Dermis microvascular lymphatic vessel endothelial cell (primary cell): ENCODE data around the gene RPL31. TPM values are rescaled to one million over a fixed set of nuclear protein-coding genes. Genes with fewer than 3 reads are reported as not detected.

Source experiments
- DNase-seq, 2 donors: peaks; one replicate each; pipeline versions ENCODE4 v3.0.0 to v3.0.0-alpha.2; 2010; ENCODE audit warnings: low read depth in 2 of 2
- total RNA-seq: library from RNA; depleted of rRNA; stranded (reverse); fragments of >200 nt; gene quantifications from 2 replicates; pipeline ENCODE4 v1.2.1, GENCODE V29; 2014

The RPL31 gene
- total RNA-seq, 1 donor from 2014 or later = 902 TPM

DNA sequence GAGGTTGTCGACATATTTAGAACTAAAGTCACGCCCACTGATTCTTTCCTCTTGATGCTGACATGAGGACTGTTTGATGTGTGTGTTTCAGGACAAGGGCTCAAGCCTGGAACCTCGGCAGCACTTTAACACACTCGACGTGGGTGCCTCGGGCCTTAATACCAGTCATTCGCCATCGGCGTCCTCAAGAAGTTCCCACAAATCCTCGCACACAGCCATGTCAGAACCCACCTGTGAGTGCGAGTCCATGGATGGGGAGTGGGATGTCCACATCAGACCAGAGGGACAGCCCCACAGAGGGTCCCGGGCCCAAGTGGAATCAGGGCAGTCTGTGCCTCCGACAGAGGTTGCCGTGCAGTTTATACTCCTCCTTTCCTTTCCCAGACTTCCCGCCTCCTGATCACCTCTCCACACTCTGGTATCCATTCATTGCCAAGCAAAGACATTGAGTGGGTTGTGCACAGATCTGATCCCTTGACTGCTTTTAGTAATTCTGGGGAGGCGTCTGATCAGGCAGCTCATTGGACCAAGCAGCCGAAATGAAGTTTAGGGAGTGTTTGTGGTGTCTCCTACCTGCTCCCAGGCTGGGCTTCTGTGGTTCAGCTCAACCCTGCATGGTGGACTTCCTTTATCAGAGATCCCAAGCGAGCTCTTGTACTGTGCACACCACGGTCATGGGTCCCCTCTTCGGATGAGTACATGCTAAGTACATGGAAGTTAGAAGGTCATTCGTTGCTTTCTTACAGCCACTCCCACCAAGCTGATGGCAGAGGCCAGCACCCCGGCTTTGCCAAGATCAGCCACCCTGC is 27.2 kb upstream of the RPL31 start:
- DNase-seq = no peak

DNA sequence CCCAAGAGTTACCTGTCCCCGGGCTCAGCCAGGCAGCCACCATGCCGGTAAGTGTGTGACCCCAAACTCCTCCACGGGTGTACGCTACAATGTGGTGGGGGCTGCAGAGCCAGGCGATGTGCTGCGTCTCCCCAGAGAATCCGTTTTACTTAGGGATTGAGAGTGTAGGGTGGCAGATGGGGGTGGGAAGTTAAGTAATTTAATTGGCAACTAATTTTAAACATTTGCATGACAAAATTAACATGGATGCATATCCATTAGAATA is 26.6 kb upstream of the RPL31 start:
- DNase-seq = no peak

DNA sequence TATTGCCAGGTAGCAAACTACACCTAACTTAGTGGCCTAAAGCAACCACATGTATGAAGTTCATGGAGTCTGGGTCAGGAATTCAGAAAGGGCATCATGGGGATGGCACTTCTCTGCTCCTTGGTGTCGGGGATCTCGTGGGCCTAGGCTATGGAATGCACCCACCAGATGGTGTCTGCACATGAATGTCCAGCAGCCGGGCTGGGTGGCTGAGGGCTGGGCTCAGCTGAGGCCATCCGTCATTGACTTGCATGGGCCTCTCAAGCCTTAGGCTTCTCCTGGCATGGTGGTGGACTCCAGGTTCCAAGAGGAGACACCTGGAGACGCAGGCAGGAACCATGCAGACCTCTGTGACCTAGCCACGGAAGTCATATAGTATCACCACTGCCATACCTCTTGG is 26.0 kb upstream of the RPL31 start:
- DNase-seq = no peak

DNA sequence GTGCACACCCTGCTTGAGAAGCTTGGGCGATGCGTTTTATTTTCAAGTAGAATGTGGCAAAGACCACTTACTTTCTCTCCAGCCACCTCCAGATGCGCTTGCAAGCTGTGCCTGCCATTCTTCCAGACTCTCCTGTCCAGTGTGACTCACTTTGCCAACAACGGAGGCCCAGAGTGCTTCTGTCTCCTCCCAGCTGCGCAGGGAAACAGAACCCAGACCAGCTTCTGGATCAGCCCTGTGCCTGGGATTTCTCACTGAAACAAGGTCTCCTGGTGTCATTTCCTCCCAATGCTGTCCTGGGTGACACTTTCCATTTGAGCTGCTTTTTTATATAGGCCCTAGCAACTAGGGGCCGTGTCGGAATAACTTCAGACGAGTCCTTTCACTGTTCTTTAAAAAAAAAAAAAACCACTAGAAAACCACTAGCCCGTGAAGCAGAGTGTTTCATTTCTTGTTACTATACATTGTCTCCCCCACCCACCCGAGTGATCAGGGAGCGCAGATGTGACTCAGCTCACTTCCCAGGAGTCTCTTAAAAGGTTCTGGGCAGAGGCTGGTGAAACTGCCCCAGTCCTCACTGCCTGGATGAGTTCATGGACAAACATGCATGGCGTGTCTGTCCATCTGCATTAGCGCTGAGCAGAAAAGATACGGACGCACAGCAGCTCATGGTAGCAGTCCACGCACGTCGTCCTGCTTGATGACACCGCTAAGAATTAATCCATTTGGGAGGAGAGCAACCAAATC is 25.3 kb upstream of the RPL31 start:
- no peak for DNase-seq

DNA sequence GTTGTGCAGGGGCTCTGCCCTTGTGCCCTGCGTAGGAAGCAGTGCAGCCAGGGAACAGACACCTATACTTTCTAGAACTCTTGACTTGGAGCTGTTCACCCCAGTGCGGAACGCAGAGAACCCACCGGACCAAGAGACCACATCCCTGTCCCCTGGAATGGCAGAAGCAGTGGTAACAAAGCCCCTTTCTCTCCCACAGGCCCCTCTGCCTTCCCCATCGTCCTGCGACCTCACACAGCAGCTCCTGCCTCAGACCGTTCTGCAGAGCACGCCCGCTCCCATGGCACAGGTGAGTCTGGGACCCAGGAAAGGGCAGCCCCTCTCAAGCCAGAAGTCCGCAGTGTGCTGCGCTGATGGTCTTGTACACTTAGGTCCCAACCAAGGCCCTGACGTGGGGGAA is 24.6 kb upstream of the RPL31 start:
- DNase-seq = no peak

DNA sequence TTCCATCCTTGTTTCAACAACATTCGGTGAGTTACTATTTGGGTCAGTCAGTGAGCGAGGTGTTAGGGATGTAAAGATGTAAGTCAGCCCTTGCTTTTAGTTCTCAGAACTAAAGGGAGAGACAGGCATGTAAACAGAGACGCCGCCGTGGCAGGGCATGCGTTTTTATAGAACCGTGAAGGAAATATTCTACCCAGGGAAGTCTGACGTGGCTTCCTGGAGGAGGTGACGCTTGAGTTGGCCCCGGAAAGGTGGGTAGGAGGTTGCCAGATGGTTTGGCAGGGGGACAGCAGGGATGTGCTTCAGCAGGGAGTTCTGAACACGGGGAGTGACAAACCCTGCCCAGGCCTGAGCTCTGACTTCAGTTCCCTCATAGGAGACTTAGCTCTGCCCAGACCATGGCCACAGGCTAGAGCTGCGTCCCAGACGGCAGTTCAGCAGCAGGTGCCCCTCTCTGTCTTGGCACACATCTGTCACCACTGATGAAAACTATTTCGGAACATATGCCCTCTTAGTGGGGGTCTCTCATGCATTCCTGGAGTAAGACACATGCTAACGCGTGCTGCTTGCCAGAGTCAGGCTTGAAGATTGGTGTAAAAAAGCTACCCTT is 23.4 kb upstream of the RPL31 start:
- peak; percentile 70 to 82 for DNase-seq

DNA sequence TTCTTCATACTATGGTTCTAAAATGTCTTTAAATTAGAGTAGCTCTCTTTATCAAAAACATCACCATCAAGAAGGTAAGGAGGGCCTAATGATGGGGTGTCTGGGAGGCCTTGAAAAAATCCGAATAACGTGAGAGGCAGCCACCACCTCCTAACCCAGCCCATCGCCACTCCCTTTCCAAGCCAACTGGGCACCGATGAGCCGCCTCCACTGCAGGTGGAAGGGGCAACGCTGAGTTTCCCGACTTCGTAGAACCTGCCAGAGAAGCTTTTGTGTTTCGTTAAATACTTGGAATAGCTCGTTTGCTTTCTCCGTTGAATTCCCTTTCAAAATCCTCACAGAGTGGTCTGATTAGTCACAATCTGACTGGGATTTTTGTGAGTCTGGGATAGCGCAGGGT is 22.0 kb upstream of the RPL31 start:
- no peak for DNase-seq

DNA sequence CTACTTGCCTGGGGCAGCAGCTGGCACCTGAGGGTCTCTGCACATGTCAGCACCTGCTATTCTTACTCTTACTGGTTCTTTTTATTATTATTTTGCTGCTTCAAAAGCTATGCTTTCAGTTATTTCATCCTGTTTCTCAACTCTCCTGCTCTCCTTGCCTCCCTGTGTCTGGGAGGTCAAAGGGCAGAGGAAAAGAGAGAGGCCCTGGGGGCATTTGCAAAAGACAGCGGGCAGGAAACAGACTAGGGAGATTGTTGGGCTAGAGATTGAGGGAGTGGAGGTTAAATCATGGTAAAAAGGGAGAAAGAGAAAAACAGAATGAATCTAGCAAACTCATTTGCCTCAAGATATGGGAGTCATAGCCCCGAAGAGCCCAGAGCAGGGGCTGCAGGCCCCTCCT is 21.1 kb upstream of the RPL31 start:
- DNase-seq = no peak

DNA sequence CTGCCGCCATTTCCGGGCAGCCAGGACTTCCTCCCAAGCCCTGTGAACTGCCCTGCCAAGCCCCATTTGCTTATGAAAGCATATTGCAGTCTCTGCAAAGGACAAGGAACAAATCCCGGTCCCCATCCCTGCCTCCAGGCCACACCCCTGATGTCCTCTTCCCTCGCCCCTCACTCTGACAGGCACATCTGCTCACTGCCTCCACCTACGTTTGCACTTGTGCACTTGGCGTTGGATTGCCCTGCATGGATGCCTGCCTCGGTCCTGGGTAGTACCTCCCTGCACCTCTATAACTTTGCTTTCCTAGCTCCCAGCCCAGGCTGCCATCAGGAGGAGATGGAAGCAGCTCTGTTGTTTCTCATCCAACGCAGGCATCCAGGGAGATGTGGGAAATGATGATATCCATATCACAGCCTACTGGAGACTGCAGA is 19.6 kb upstream of the RPL31 start:
- no peak for DNase-seq

DNA sequence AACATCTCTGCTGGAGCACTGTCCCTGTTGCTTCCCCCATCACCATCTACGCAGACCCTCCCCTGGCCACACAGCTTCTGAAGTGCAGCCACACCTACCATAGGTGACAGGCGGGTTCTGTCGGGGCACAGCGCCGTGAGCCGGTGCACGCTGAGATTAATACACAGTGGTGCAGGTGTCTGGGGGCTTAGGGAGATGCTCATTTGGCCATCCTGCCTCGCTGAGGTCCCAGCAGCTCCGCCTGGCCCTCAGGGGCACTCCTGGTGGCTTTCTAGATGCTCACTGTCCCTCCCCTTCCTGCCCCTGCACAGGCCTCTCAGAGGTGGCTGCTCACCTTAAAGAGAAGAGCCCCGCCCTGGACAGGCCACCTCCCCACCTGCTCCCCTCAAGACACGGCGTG is 18.9 kb upstream of the RPL31 start:
- DNase-seq = no peak

DNA sequence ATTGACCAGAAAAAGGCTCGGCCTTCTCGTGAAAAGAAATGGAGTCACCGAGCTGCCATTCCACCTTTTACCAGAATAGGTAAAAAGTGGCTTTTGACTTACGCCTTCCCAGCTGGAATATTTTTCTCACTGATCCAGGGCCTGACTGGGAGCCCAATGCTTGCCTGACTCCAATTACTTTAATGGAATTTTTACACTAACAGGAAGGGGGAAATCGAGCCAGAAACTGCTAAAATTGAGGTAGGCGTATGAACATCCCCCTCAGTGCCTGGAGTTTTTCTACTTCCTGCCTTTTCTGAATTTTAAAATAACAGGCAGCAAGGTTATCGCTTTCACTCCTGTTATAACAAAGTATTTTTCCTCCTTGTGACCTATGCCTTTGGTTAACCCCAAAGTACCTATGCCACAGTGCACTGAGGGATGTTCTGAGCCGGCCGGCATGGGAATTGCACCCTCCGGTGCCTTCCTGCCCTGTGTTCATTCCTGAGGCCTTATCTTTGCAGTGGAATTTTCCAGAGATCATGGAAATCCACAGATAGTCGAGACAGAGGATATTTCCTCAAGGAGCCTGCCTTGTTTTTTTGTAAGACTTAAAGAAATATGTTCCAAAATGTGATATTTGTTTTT is 18.3 kb upstream of the RPL31 start:
- peak; percentile 33 to 53 for DNase-seq

DNA sequence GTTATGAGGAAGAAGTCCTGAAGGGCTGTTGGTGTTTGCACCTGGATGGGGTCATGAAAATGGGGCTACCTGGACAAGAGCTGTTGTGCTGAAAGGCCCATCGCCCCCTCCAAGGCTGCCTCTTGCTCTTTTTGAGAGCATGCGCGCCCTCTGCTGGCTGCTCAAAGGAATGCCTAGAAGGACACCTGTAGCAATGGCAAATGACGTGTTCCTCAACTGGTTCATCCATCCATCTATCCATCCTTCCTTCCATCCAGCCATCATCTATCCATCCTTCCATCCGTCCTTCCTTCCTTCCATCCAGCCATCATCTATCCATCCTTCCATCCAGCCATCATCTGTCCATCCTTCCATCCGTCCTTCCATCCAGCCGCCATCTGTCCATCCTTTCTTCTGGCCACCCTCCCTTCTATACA is 17.2 kb upstream of the RPL31 start:
- DNase-seq = peak; percentile 69 to 81

DNA sequence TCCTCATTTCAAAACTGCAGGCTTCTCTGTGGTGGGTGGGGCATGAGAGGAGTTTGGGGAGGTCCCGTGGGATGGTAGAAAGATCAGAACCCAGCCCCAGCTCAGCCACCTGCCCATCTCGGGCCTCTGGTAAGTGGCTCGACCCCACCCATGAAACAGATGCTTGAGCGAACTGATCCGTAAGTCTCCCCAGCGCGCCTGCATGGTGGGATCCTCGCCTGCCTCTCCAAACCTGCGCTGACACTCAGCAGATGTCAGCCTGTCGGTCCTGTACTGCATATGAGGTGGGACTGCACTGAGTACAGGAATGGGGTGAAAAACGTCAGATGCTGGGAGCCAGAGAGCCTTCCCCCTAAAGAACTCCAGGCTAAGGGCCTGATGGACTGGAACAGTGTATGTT is 15.9 kb upstream of the RPL31 start:
- DNase-seq = no peak

DNA sequence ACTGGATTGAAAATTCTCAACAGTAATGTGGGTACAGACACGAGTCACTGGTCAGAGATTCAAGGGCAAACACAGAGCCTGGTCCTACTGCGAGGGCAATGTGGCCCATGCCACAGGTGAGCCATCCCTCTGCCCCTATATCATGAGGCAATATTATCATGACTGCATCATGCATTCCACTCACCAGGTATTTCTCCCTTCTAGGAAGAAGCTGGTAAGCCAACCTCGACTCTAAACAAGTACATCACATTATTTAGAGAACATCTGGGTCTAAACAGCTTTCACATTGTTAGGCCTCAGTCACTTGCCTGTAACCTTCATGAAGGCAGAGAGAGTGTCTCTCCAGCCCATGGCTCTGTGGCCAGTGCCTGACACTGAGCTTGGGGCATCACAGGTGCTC is 14.6 kb upstream of the RPL31 start:
- DNase-seq = no peak

DNA sequence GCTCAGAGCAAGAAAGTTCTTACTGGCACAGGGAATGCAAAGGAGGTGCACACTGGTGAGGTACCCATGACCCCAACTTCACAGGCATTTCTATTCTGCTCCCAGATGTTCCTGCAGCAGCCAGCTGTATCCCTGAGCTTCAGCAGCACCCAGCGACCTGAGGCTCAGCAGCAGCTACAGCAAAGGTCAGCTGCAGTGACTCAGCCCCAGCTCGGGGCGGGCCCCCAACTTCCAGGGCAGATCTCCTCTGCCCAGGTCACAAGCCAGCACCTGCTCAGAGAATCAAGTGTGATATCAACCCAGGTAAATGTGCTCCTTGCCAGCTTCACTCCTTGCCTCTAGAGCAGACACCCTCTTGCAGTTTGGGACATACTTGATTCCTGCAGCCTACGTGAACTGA is 14.1 kb upstream of the RPL31 start:
- DNase-seq = no peak

DNA sequence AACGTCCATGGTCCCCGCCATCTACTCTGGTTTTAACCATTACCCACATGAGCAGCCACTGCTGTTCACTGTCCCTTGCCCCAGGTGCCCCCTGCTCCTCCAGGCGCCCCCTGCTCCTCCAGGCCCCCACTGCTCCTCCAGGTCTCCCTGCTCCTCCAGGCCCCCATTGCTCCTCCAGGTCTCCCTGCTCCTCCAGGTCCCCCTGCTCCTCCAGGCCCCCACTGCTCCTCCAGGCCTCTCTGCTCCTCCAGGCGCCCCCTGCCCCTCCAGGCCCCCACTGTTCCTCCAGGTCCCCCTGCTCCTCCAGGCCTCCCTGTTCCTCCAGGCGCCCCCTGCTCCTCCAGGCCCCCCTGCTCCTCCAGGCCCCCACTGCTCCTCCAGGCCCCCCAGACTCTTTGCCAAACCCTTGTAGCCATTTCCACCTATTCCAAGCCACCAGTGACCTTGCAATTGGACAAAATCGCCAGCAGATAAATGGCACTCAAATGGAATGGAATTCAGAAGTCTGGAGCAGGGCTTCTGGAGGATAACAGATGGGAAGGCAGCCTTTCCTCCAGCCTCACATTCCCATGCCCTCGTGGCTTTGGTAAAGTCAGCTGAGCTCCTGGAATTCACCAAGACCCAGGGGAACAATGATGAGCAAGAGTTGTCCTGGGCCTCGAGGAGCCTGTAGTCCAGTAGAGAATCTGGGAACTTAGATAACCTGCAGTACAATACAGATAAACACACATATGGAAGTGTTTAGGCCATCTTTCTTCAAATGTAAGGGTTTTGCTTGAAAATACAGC is 13.3 kb upstream of the RPL31 start:
- no peak for DNase-seq

DNA sequence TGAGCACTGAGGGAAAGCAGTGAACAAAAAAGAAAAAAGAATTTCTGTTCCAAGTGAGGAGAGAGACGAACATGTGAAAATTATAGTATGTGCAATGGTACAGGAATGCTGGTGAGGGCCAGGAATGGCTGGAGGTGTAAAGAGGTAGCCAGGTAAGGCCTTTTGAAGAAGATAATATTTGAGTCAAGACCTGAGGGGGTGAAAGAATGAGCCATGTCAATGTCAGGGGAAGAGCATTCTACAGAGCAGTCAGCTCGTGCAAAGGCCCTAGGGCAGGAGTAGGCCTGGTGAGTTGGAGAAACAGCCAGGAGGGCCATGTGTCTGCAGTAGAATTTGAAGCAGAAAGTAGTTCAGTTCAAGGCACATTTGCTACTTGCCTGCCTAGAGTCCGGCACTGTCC is 12.4 kb upstream of the RPL31 start:
- no peak for DNase-seq

DNA sequence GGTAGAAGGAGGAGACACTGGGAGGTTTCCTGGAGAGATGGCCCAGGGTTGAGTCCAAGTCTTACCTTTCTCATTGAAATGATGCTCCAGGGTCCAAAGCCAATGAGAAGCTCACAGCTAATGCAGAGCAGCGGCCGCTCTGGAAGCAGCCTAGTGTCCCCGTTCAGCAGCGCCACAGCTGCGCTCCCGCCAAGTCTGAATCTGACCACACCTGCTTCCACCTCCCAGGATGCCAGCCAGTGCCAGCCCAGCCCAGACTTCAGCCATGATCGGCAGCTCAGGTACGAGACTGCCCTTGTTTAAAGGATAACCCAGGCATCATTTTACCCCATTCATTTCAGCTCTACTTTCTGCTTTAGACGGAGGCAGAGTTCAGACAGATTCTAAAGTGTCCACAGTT is 11.9 kb upstream of the RPL31 start:
- no peak for DNase-seq

DNA sequence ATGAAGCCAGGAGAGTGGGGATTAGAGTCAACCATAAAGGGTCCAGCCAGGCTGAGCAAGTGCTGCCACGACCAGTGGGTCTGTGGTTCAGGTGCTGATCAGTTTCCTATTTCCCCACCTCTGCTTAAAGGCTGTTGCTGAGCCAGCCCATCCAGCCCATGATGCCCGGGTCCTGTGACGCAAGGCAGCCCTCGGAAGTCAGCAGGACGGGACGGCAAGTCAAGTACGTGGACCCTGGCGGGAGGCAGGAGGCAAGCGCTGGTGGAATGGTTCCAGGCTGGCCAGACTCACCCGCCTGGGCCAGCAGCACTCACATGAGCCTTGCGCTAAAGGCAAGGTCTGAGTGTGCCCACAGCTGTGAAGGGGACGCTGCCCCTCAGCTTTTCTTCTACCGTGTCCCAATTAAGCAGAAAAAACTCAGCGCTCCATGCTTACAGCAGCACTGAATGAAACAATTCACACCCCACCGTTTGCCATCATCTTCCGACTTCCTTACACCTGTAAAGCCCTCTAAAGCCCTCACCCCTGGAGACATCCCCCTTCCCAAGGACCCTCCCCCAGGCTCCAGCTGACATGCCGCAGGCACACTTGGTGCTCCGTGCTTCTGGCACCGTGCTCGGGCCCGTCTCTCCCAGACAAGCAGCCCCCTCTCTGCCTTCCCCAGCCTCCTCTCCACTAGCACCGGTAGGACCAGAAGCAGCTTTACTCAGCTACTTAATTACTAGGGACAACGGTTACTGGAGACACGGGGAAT is 11.3 kb upstream of the RPL31 start:
- no peak for DNase-seq

DNA sequence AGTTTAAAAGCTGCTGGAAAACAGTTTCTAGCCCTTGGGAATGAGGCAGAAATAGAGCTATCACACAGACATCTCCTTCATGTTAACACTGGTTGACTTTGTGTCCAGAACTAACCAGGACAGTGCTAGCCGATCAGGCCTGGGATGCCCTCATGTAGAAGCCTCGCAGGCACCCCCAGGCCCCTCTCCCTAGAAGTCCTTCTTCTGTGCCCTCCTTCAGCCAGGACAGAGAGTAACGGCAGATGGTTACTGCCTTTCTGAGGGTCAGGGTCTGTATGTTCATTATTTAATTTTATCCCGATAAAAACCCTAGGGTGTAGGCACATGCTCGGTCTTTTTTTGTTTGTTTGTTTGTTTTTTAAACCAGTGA is 10.7 kb upstream of the RPL31 start:
- DNase-seq = no peak

DNA sequence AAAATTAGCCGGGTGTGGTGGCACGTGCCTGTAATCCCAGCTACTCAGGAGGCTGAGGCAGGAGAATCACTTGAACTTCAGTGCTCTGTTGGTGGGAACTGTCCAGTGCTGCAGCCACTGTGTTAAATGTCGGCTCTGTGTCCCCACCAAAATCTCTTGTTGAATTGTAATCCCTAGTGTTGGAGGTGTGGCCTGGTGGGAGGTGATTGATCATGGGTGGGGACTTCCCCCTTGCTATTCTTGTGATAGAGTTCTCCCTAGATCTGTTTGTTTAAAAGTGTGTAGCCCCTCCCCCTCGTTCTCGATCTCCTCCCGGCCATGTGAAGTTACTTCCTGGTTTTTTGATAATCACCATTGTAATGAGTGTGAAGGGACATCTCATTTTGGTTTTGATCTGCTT is 9.8 kb upstream of the RPL31 start:
- DNase-seq = no peak
